Loucy (cell line): ENCODE results near the gene GRIP1.

Source experiments
- H2AFZ ChIP-seq: fragments of 200-600 bp; sonication (generic); 2 replicates; pipeline ENCODE4 v1.6.0; 2016; ENCODE audit warnings: antibody characterized with exemption, mild to moderate bottlenecking, low read length, moderate library complexity
- H3F3A ChIP-seq: fragments of 200-600 bp; 2 replicates; pipeline ENCODE4 v1.6.0; 2016; ENCODE audit warnings: antibody characterized with exemption, low read depth, mild to moderate bottlenecking
- H3K27me3 ChIP-seq: fragments of 200-600 bp; sonication (generic); 2 replicates; pipeline ENCODE4 v1.6.1; 2014; ENCODE audit warnings: low read length, mild to moderate bottlenecking; ENCODE audit not compliant: insufficient read depth, poor library complexity, severe bottlenecking
- H3K36me3 ChIP-seq: fragments of 200-600 bp; sonication (generic); 2 replicates; pipeline ENCODE4 v1.6.1; 2016; ENCODE audit warnings: low read length; ENCODE audit not compliant: insufficient read depth
- H3K4me1 ChIP-seq: fragments of 200-600 bp; sonication (generic); 2 replicates; pipeline ENCODE4 v1.5.1; 2014; ENCODE audit warnings: low read length, mild to moderate bottlenecking; ENCODE audit not compliant: insufficient read depth, poor library complexity, severe bottlenecking
- H3K4me2 ChIP-seq: fragments of 200-600 bp; sonication (generic); 2 replicates; pipeline ENCODE4 v1.6.0; 2014; ENCODE audit warnings: antibody characterized with exemption, low read length, low read depth, mild to moderate bottlenecking; ENCODE audit not compliant: poor library complexity, severe bottlenecking
- H3K4me3 ChIP-seq: fragments of 200-600 bp; sonication (generic); 2 replicates; pipeline ENCODE4 v1.5.1; 2014; ENCODE audit warnings: low read length, mild to moderate bottlenecking, mixed read lengths; ENCODE audit not compliant: poor library complexity, severe bottlenecking
- H3K79me2 ChIP-seq: fragments of 200-600 bp; sonication (generic); 2 replicates; pipeline ENCODE4 v1.6.1; 2014; ENCODE audit warnings: low read length; ENCODE audit not compliant: insufficient read depth
- H3K9ac ChIP-seq: fragments of 200-600 bp; sonication (generic); 2 replicates; pipeline ENCODE4 v1.6.0; 2014; ENCODE audit warnings: mild to moderate bottlenecking, low read depth, low read length, moderate library complexity; ENCODE audit not compliant: poor library complexity, severe bottlenecking
- H3K9me2 ChIP-seq: fragments of 200-600 bp; sonication (generic); replicated peaks from 2 replicates; pipeline ENCODE4 v1.6.1; 2016; ENCODE audit warnings: low read depth, low read length, mixed read lengths
- H3K9me3 ChIP-seq: fragments of 200-600 bp; sonication (generic); 2 replicates; pipeline ENCODE4 v1.6.1; 2014; ENCODE audit warnings: mild to moderate bottlenecking, antibody characterized with exemption, low read length, low read depth; ENCODE audit not compliant: insufficient read depth
- H4K20me1 ChIP-seq: fragments of 200-600 bp; sonication (generic); 2 replicates; pipeline ENCODE4 v1.6.0; 2014; ENCODE audit warnings: antibody characterized with exemption, low read length, mild to moderate bottlenecking; ENCODE audit not compliant: insufficient read depth, poor library complexity, severe bottlenecking
- EZH2phosphoT487 ChIP-seq: fragments of 200-600 bp; IDR thresholded peaks from 2 replicates; pipeline ENCODE4 v1.6.1; 2018; ENCODE audit warnings: antibody characterized with exemption, mild to moderate bottlenecking, moderate library complexity, borderline replicate concordance
- TF ChIP-seq, protein P1 (sequence below): fragments of 200-600 bp; sonication (generic); conservative IDR thresholded peaks from 2 replicates; pipeline ENCODE4 v1.5.1; 2014; ENCODE audit warnings: mild to moderate bottlenecking, antibody characterized with exemption, low read length

GRIP1 gene

GRCh38 chr12:66323017-66323416 lies 355.9 kb downstream of the GRIP1 start:
- Histone ChIP-seq H3K9ac (no peak overlapping the region), H3K4me1 (peaks cover 20% of the 10 kb centered on the region), H3K4me2 (no peak overlapping the region), H3F3A (no peaks in the 10 kb centered on the region), H2AFZ (no peak overlapping the region), H3K9me2 (no peaks in the 10 kb centered on the region), H3K79me2 (no peaks in the 10 kb centered on the region), H3K9me3 (no peaks in the 10 kb centered on the region), H3K4me3 (no peak overlapping the region), H3K27me3 (no peaks in the 10 kb centered on the region), H4K20me1 (peaks cover 4% of the 10 kb centered on the region), H3K36me3 (peaks cover 7% of the 10 kb centered on the region; the same call in 1 of the 2 replicates)
- TF ChIP-seq, protein P1, sequence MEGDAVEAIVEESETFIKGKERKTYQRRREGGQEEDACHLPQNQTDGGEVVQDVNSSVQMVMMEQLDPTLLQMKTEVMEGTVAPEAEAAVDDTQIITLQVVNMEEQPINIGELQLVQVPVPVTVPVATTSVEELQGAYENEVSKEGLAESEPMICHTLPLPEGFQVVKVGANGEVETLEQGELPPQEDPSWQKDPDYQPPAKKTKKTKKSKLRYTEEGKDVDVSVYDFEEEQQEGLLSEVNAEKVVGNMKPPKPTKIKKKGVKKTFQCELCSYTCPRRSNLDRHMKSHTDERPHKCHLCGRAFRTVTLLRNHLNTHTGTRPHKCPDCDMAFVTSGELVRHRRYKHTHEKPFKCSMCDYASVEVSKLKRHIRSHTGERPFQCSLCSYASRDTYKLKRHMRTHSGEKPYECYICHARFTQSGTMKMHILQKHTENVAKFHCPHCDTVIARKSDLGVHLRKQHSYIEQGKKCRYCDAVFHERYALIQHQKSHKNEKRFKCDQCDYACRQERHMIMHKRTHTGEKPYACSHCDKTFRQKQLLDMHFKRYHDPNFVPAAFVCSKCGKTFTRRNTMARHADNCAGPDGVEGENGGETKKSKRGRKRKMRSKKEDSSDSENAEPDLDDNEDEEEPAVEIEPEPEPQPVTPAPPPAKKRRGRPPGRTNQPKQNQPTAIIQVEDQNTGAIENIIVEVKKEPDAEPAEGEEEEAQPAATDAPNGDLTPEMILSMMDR = no peak
- no peak for TF ChIP-seq EZH2phosphoT487

DNA sequence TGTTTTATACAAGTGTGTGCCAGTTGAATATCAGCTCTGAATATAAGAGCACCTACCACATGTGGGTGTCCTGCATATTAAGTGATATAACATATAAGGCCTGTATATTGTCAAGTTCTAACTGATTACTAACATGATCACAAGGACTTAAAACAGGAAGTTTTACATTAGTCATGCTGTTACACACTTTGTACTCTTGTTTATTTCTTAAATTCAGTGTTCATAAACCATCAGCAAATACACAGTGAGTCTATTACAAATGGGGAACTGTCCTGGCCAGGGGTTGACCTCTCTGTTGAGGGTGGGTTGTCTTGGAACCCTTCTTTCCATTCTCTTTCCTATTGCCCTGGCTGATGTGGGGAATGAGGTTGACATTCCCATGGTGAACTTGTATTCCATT lies 357.4 kb downstream of the GRIP1 start:
- no peaks in the 10 kb centered on the region; the same call in 1 of the 2 replicates for H3K79me2 ChIP-seq
- H3F3A ChIP-seq = no peaks in the 10 kb centered on the region
- H3K4me2 ChIP-seq = no peak overlapping the region
- H2AFZ ChIP-seq = no peak overlapping the region
- H3K9ac ChIP-seq = no peak overlapping the region
- peaks cover 4% of the 10 kb centered on the region for H4K20me1 ChIP-seq
- no peak for TF ChIP-seq EZH2phosphoT487
- TF ChIP-seq, protein P1 = no peak
- no peaks in the 10 kb centered on the region for H3K9me2 ChIP-seq
- no peaks in the 10 kb centered on the region for H3K9me3 ChIP-seq
- H3K4me1 ChIP-seq = peaks cover 21% of the 10 kb centered on the region
- no peaks in the 10 kb centered on the region for H3K27me3 ChIP-seq
- peaks cover 10% of the 10 kb centered on the region; the same call in 1 of the 2 replicates for H3K36me3 ChIP-seq
- H3K4me3 ChIP-seq = no peak overlapping the region

DNA sequence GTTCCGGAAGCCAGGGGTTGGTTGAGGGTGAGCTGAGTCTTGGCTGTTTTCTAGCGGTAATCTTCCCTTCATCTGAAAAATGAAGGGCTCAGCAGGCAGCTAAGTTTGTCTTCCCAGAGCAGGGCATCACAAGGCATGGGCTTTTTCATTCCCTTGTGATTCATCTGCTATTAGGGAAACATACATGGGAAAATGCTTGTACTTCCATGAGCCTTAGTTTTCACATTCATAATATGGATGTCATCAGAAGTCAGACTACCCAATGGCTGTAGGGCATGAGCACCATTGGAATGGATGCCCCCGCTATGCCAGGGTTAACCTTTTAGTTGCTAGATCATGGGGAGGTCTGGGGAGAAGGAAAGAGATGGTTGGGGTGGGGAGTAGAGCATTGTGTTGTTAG lies 357.9 kb downstream of the GRIP1 start:
- no peaks in the 10 kb centered on the region for H3K9me2 ChIP-seq
- TF ChIP-seq EZH2phosphoT487 = no peak
- TF ChIP-seq, protein P1 = no peak
- H2AFZ ChIP-seq = no peak overlapping the region
- H3K4me1 ChIP-seq = peaks cover 21% of the 10 kb centered on the region
- H3K9me3 ChIP-seq = no peaks in the 10 kb centered on the region
- no peaks in the 10 kb centered on the region for H3K27me3 ChIP-seq
- peaks cover 3% of the 10 kb centered on the region for H3K79me2 ChIP-seq
- no peak overlapping the region for H3K4me2 ChIP-seq
- H4K20me1 ChIP-seq = peaks cover 4% of the 10 kb centered on the region
- no peaks in the 10 kb centered on the region for H3F3A ChIP-seq
- no peak overlapping the region for H3K4me3 ChIP-seq
- H3K36me3 ChIP-seq = peaks cover 10% of the 10 kb centered on the region; the same call in 1 of the 2 replicates
- H3K9ac ChIP-seq = no peak overlapping the region
